Small intestine (tissue), 7 donors: ENCODE measurements around the gene THOC1. TPM values are rescaled to one million over a fixed set of nuclear protein-coding genes. Genes with fewer than 3 reads are reported as not detected.
A peak's percentile ranks its signal among the peaks of the same experiment; 100 is the strongest.
"Not testable (repeated sequence)": the region's sequence is repeated elsewhere in the genome, so short reads cannot be mapped to it uniquely, and the experiment has no call there.

Experiments used
- DNase-seq, 2 donors: peaks; one replicate each; pipeline versions ENCODE4 v3.0.0 to v3.0.0-alpha.2; 2013
- FAIRE-seq: peaks from 2 replicates; lab custom pipeline; 2012; peaks lifted over from hg19 to GRCh38; lab: Jason Lieb, UNC
- H3K27ac ChIP-seq, 3 donors: one replicate each; pipeline ENCODE4 v1.5.1; 2013; ENCODE audit warnings: low read length in 2 of 3, mild to moderate bottlenecking in 2 of 3, control low read depth in 1 of 3, inconsistent platforms in 1 of 3, low read depth in 1 of 3, moderate library complexity in 1 of 3
- H3K27me3 ChIP-seq, 3 donors: one replicate each; pipeline ENCODE4 v1.6.1; 2013; ENCODE audit warnings: low read length in 3 of 3, inconsistent platforms in 1 of 3; ENCODE audit not compliant: control insufficient read depth in 3 of 3, insufficient read depth in 3 of 3
- H3K36me3 ChIP-seq, 3 donors: one replicate each; pipeline ENCODE4 v1.6.1; 2013; ENCODE audit warnings: low read length in 3 of 3, inconsistent platforms in 1 of 3, low read depth in 1 of 3, mild to moderate bottlenecking in 1 of 3, moderate library complexity in 1 of 3; ENCODE audit not compliant: control insufficient read depth in 3 of 3, insufficient read depth in 2 of 3
- H3K4me1 ChIP-seq, 3 donors: one replicate each; pipeline ENCODE4 v1.6.1; 2013; ENCODE audit warnings: low read length in 2 of 3, inconsistent platforms in 1 of 3, low read depth in 1 of 3, mild to moderate bottlenecking in 1 of 3, moderate library complexity in 1 of 3; ENCODE audit not compliant: control insufficient read depth in 3 of 3, insufficient read depth in 2 of 3
- H3K4me3 ChIP-seq, 3 donors: one replicate each; pipeline ENCODE4 v1.5.1; 2013; ENCODE audit warnings: low read length in 3 of 3, control low read depth in 1 of 3, inconsistent platforms in 1 of 3, low read depth in 1 of 3, mild to moderate bottlenecking in 1 of 3, moderate library complexity in 1 of 3
- H3K9me3 ChIP-seq, 2 donors: one replicate each; pipeline ENCODE4 v1.6.1; 2013; ENCODE audit warnings: low read depth in 1 of 2, low read length in 1 of 2; ENCODE audit not compliant: control insufficient read depth in 2 of 2, insufficient read depth in 1 of 2
- WGBS, 3 donors: extraction: QIAGEN DNeasy Blood & Tissue Kit; methylation state at CpG; one replicate each; pipeline ENCODE4 v1.1.7; 2013; 5-methylcytosine and 5-hydroxymethylcytosine counted together
- polyA plus RNA-seq, 4 donors: library from polyadenylated mRNA; stranded (reverse) in 3 of 4; unstranded in 1 of 4; fragments of 200-250 nt in 3 of 4; fragments of 120-200 nt in 1 of 4; gene quantifications; one replicate each; pipeline versions ENCODE4 v1.2.1 to v1.2.3, GENCODE V29; 2013
- donor health status: healthy with polysubstance abuse.
- donor health status: control.
- donor health status: control.
- donor health status: Bipolar disorder and iron deficiency.
- donor health status: healthy.

THOC1 gene
- polyA plus RNA-seq, 4 donors, result 20.5 to 53.6 (median 23.5) TPM

- H3K27ac ChIP-seq, H3K4me1 ChIP-seq, H3K9me3 ChIP-seq, H3K36me3 ChIP-seq, H3K4me3 ChIP-seq, FAIRE-seq, DNase-seq, H3K27me3 ChIP-seq: not testable (repeated sequence)
- WGBS, 3 donors, result 57 to 72% (median 65%) methylated on average over 4 of the region's 4 CpGs
These were observed 22.1 kb upstream of the THOC1 start for GRCh38 chr18:289970-290369.

DNA sequence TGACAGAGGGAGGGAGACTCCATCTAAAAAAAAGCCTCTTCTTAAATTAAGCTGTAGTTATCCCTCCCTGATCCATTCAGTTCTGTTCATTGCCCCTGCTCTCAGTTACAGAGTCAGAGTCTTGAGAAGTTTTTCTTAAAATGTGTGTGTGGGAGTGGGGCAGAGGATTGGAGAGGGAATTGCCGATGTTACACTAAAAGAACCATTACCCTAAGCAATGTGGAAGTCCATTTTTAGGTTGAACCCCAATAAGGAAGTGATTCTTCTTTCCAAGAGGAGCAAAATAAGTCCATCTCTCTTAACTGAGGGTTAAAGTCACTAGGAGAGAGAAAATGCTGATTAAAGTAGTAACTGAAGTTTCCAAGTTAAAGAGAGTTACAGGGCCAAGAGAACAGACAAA is 21.2 kb upstream of the THOC1 start:
- DNase-seq (no peak), FAIRE-seq (no peak)
- H3K27me3 ChIP-seq, result no peaks in the 10 kb centered on the region
- H3K27ac ChIP-seq, result no peak overlapping the region
- WGBS, 3 donors, result 38 to 65% (median 47%) methylated on average over 1 of the region's 1 CpG
- H3K36me3 ChIP-seq, result no peaks in the 10 kb centered on the region
- H3K4me1 ChIP-seq, result no peaks in the 10 kb centered on the region
- H3K4me3 ChIP-seq, result no peak overlapping the region
- no peaks in the 10 kb centered on the region for H3K9me3 ChIP-seq

DNA sequence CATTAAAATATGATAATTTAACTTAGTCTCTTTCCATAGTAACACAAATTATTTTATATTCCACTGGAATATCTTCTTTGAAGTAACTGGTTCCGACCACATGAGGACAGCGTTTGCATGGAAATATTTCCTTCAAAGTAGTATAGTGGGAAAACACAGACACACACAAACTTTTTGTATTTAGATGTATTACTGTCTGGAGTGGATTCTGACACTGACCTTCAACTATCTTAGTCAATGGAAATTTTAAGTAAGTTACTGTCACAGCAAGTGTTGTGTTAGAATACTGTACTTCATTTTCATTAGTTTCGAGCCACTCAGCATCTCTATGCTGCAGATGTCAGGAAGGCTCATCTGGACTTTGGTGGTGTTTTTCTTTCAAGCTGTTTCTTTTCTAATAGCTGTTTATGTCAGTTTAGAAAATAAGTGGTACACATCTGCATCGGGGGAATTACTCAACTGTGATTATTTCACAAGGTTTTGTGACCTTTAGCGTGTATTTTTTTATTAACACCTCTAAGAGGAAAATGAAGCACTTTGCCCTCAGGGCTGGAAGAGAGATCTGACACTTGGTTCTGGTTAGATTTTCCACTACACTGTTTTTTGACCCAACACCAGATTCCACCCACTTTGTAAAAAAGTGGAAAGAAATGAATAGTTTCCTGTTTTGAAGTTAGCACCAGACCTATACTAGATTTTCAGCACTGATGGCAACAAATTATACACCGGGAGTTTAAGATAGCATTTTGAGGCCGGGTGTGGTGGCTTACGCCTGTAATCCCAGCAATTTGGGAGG is 18.9 kb upstream of the THOC1 start:
- no peak for FAIRE-seq
- WGBS, 3 donors, result 35 to 55% (median 36%) methylated on average over 8 of the region's 8 CpGs

GRCh38 chr18:285817-286216 is 18.0 kb upstream of the THOC1 start:
- no peaks in the 10 kb centered on the region for H3K27me3 ChIP-seq
- H3K27ac ChIP-seq, result no peak overlapping the region
- no peak for FAIRE-seq
- H3K36me3 ChIP-seq, result no peaks in the 10 kb centered on the region
- H3K4me1 ChIP-seq, result no peaks in the 10 kb centered on the region
- 70 to 77% (median 70%) methylated on average over 6 of the region's 6 CpGs for WGBS, 3 donors
- no peak for DNase-seq
- no peaks in the 10 kb centered on the region for H3K9me3 ChIP-seq
- H3K4me3 ChIP-seq, result no peak overlapping the region

More for the DNA sequence above, 18.9 kb upstream of the THOC1 start:
- DNase-seq, result peak in 1 of 2 donors; percentile 25
- Histone ChIP-seq H3K27me3 (no peaks in the 10 kb centered on the region), H3K9me3 (no peaks in the 10 kb centered on the region), H3K4me3 (no peak overlapping the region), H3K4me1 (no peaks in the 10 kb centered on the region), H3K27ac (no peak overlapping the region), H3K36me3 (no peaks in the 10 kb centered on the region)

- H3K27ac ChIP-seq, result no peak overlapping the region
- DNase-seq (no peak), FAIRE-seq (no peak)
- 90 to 94% (median 90%) methylated on average over 2 of the region's 2 CpGs for WGBS, 3 donors
- no peaks in the 10 kb centered on the region for H3K36me3 ChIP-seq
- H3K27me3 ChIP-seq, result no peaks in the 10 kb centered on the region
- H3K9me3 ChIP-seq, result peaks cover 0 to 8% of the 10 kb centered on the region in 2 donors
- H3K4me1 ChIP-seq, result no peaks in the 10 kb centered on the region
- no peak overlapping the region for H3K4me3 ChIP-seq
These were observed 7.6 kb upstream of the THOC1 start for GRCh38 chr18:275486-275885.

- Histone ChIP-seq H3K27ac (no peak overlapping the region), H3K27me3 (no peaks in the 10 kb centered on the region), H3K4me1 (peaks cover 0 to 6% (median 2%) of the 10 kb centered on the region in 3 donors), H3K9me3 (peaks cover 0 to 8% of the 10 kb centered on the region in 2 donors), H3K4me3 (no peak overlapping the region), H3K36me3 (no peaks in the 10 kb centered on the region)
- DNase-seq (no peak), FAIRE-seq (no peak)
- 77 to 87% (median 85%) methylated on average over 8 of the region's 8 CpGs for WGBS, 3 donors
These were observed 6.5 kb upstream of the THOC1 start for GRCh38 chr18:274313-274712.

DNA sequence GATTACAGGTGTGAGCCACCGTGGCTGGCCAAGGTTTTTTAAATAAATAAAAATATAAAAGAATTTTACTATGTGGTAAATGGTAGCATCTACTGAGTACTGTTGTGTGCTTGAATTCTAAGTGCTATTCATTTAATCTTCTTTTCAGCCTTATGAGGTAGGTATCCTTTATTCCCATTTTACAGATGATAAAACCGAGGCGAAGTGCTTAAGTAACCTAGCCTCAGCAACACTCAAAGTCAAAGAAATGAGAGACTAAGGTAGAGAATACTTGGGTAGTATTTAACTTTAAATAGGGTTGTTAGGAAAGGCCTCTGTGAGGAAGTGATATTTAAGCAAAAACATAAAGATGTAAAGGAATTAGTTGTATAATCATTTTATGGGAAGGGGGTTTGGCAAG is 5.7 kb upstream of the THOC1 start:
- FAIRE-seq (no peak), DNase-seq (no peak)
- Histone ChIP-seq H3K4me1 (peaks cover 0 to 7% (median 3%) of the 10 kb centered on the region in 3 donors), H3K4me3 (no peak overlapping the region), H3K27me3 (no peaks in the 10 kb centered on the region), H3K27ac (no peak overlapping the region), H3K9me3 (peaks cover 0 to 4% of the 10 kb centered on the region in 2 donors), H3K36me3 (no peaks in the 10 kb centered on the region)
- WGBS, 3 donors, result 92 to 95% (median 93%) methylated on average over 3 of the region's 3 CpGs

- FAIRE-seq (no peak), DNase-seq (no peak)
- no peak overlapping the region for H3K27ac ChIP-seq
- H3K4me3 ChIP-seq, result no peak overlapping the region
- H3K9me3 ChIP-seq, result no peaks in the 10 kb centered on the region
- no peaks in the 10 kb centered on the region for H3K27me3 ChIP-seq
- peaks cover 0 to 7% (median 3%) of the 10 kb centered on the region in 3 donors for H3K4me1 ChIP-seq
- WGBS, 3 donors, result 91 to 99% (median 94%) methylated on average over 2 of the region's 2 CpGs
- no peaks in the 10 kb centered on the region for H3K36me3 ChIP-seq
These were observed 4.8 kb upstream of the THOC1 start for GRCh38 chr18:272650-273049.
